IPS-18a (cell line): Measurements from ENCODE around the gene MFN1.

Experiments used
- H3K27ac ChIP-seq: one replicate; pipeline ENCODE4 v1.5.1; 2013; ENCODE audit warnings: low read length
- H3K27me3 ChIP-seq: one replicate; pipeline ENCODE4 v1.6.1; 2013; ENCODE audit warnings: mild to moderate bottlenecking, low read length; ENCODE audit not compliant: control insufficient read depth, insufficient read depth
- H3K36me3 ChIP-seq: one replicate; pipeline ENCODE4 v1.6.1; 2013; ENCODE audit warnings: low read depth, low read length; ENCODE audit not compliant: control insufficient read depth
- H3K4me1 ChIP-seq: one replicate; pipeline ENCODE4 v1.6.1; 2013; ENCODE audit warnings: low read depth, low read length; ENCODE audit not compliant: control insufficient read depth
- H3K4me3 ChIP-seq: one replicate; pipeline ENCODE4 v1.5.1; 2013; ENCODE audit warnings: low read length
- H3K9ac ChIP-seq: one replicate; pipeline ENCODE4 v1.6.1; 2013; ENCODE audit warnings: mild to moderate bottlenecking, low read length, moderate library complexity
- H3K9me3 ChIP-seq: one replicate; pipeline ENCODE4 v1.6.1; 2013; ENCODE audit warnings: low read depth, low read length; ENCODE audit not compliant: control insufficient read depth

Gene MFN1

GRCh38 chr3:179321668-179322285 is 25.7 kb upstream of the MFN1 start:
- Histone ChIP-seq H3K9ac (peak overlapping the region; percentile 26), H3K4me1 (peaks cover 14% of the 10 kb centered on the region), H3K9me3 (no peaks in the 10 kb centered on the region), H3K27ac (no peak overlapping the region), H3K36me3 (peaks cover 2% of the 10 kb centered on the region), H3K27me3 (peaks cover 10% of the 10 kb centered on the region), H3K4me3 (peak overlapping the region; percentile 99)

- Histone ChIP-seq H3K4me3 (peak within 1 kb of the TSS; percentile 99), H3K27ac (no peak within 1 kb of the TSS), H3K9me3 (no peaks in the 10 kb centered on the region), H3K27me3 (peaks cover 10% of the 10 kb centered on the region), H3K9ac (peak within 1 kb of the TSS; percentile 93), H3K4me1 (peaks cover 14% of the 10 kb centered on the region), H3K36me3 (peaks cover 7% of the 10 kb centered on the region)
Observed at GRCh38 chr3:179322286-179323196, 25.0 kb upstream of the MFN1 start, which contains the start of gene ZNF639. ZNF639 (plus strand) TSS chr3:179323031; CDS start chr3:179328294, 5,263 bp downstream.

- no peak overlapping the region for H3K27ac ChIP-seq
- peaks cover 14% of the 10 kb centered on the region for H3K4me1 ChIP-seq
- peak overlapping the region; percentile 93 for H3K9ac ChIP-seq
- peaks cover 16% of the 10 kb centered on the region for H3K36me3 ChIP-seq
- H3K4me3 ChIP-seq = peak overlapping the region; percentile 99
- no peaks in the 10 kb centered on the region for H3K9me3 ChIP-seq
- H3K27me3 ChIP-seq = peaks cover 10% of the 10 kb centered on the region
Observed at GRCh38 chr3:179323197-179324110, 24.1 kb upstream of the MFN1 start.

- Histone ChIP-seq H3K9ac (peak overlapping the region; percentile 93), H3K4me3 (peak overlapping the region; percentile 99), H3K27ac (no peak overlapping the region), H3K4me1 (peaks cover 14% of the 10 kb centered on the region), H3K36me3 (peaks cover 24% of the 10 kb centered on the region), H3K27me3 (peaks cover 10% of the 10 kb centered on the region), H3K9me3 (no peaks in the 10 kb centered on the region)
Observed at GRCh38 chr3:179324270-179324754, 23.2 kb upstream of the MFN1 start.

- Histone ChIP-seq H3K36me3 (peaks cover 73% of the 10 kb centered on the region), H3K27me3 (no peaks in the 10 kb centered on the region), H3K4me3 (no peak overlapping the region), H3K27ac (no peak overlapping the region), H3K9me3 (no peaks in the 10 kb centered on the region), H3K4me1 (no peaks in the 10 kb centered on the region), H3K9ac (no peak overlapping the region)
Observed at GRCh38 chr3:179330438-179330837, 17.1 kb upstream of the MFN1 start.

GRCh38 chr3:179332240-179332639 is 15.3 kb upstream of the MFN1 start:
- Histone ChIP-seq H3K4me3 (no peak overlapping the region), H3K4me1 (no peaks in the 10 kb centered on the region), H3K36me3 (peaks cover 77% of the 10 kb centered on the region), H3K9me3 (no peaks in the 10 kb centered on the region), H3K9ac (no peak overlapping the region), H3K27me3 (no peaks in the 10 kb centered on the region), H3K27ac (no peak overlapping the region)

GRCh38 chr3:179333084-179333483 is 14.4 kb upstream of the MFN1 start:
- Histone ChIP-seq H3K9ac (no peak overlapping the region), H3K36me3 (peaks cover 69% of the 10 kb centered on the region), H3K27ac (no peak overlapping the region), H3K4me3 (no peak overlapping the region), H3K27me3 (no peaks in the 10 kb centered on the region), H3K4me1 (no peaks in the 10 kb centered on the region), H3K9me3 (no peaks in the 10 kb centered on the region)

- no peaks in the 10 kb centered on the region for H3K27me3 ChIP-seq
- H3K4me3 ChIP-seq = no peak overlapping the region
- H3K36me3 ChIP-seq = peaks cover 41% of the 10 kb centered on the region
Observed at GRCh38 chr3:179336345-179336929, 11.1 kb upstream of the MFN1 start.

GRCh38 chr3:179348325-179349013 is 960 bp downstream of the MFN1 start:
- H3K9me3 ChIP-seq = no peaks in the 10 kb centered on the region
- H3K4me3 ChIP-seq = peak overlapping the region; percentile 82
- peak overlapping the region; percentile 53 for H3K9ac ChIP-seq
- no peaks in the 10 kb centered on the region for H3K27me3 ChIP-seq
- peaks cover 7% of the 10 kb centered on the region for H3K4me1 ChIP-seq
- H3K36me3 ChIP-seq = peaks cover 18% of the 10 kb centered on the region
- no peak overlapping the region for H3K27ac ChIP-seq

More at GRCh38 chr3:179336345-179336929, 11.1 kb upstream of the MFN1 start:
- Histone ChIP-seq H3K27ac (no peak overlapping the region), H3K4me1 (no peaks in the 10 kb centered on the region), H3K9me3 (no peaks in the 10 kb centered on the region), H3K9ac (no peak overlapping the region)

GRCh38 chr3:179355996-179356395 is 8.5 kb downstream of the MFN1 start:
- H3K9ac ChIP-seq = no peak overlapping the region
- H3K9me3 ChIP-seq = no peaks in the 10 kb centered on the region
- H3K36me3 ChIP-seq = peaks cover 41% of the 10 kb centered on the region

More at GRCh38 chr3:179355996-179356395, 8.5 kb downstream of the MFN1 start:
- no peak overlapping the region for H3K27ac ChIP-seq
- no peaks in the 10 kb centered on the region for H3K27me3 ChIP-seq
- H3K4me1 ChIP-seq = no peaks in the 10 kb centered on the region
- H3K4me3 ChIP-seq = no peak overlapping the region
